A549 (cell line): ENCODE results near the gene PTBP1. TPM values are rescaled to one million over a fixed set of nuclear protein-coding genes. Genes with fewer than 3 reads are reported as not detected.
"Not testable (repeated sequence)": the region's sequence is repeated elsewhere in the genome, so short reads cannot be mapped to it uniquely, and the experiment has no call there.

Experiments used
- ATAC-seq, 2 experiments: fragments of 200-7000 bp in 1 of 2; fragments of >200 bp in 1 of 2; cut with Nextera tagmentation in 1 of 2; cut with Tn5 transposase in 1 of 2; 3 replicates each; pipeline versions ENCODE4 v1.8.0 to v1.9.1; 2018 to 2020; ENCODE audit warnings: mild to moderate bottlenecking in 1 of 2, moderate library complexity in 1 of 2
- CTCF ChIA-PET: fragments of 300-600 bp; sonication (Branson Sonifier 250); formaldehyde crosslinking; extraction: SDS; loops from one replicate; lab custom pipeline; 2021; ENCODE audit warnings: antibody characterized with exemption, inconsistent platforms; lab: Yijun Ruan, JAX
- POLR2A ChIA-PET: fragments of 350-600 bp; formaldehyde crosslinking; extraction: SDS; loops from one replicate; lab custom pipeline; 2021; ENCODE audit warnings: antibody characterized with exemption, inconsistent platforms; lab: Yijun Ruan, JAX
- DNase-seq, 2 experiments: peaks; one replicate each; pipeline versions ENCODE4 v3.0.0 to v3.0.0-alpha.2; 2011 to 2016; ENCODE audit warnings: low read depth in 1 of 2, low spot score in 1 of 2
- FAIRE-seq: peaks from 2 replicates; lab custom pipeline; 2011; peaks lifted over from hg19 to GRCh38; lab: Jason Lieb, UNC
- H3K27ac ChIP-seq, 2 experiments: fragments of >200 bp; sonication (Bioruptor Twin); formaldehyde crosslinking; 3 replicates each; pipeline ENCODE4 v1.5.1; 2016 to 2017
- H3K4me1 ChIP-seq: fragments of >200 bp; sonication (Bioruptor Twin); formaldehyde crosslinking; 3 replicates; pipeline ENCODE4 v1.6.1; 2016
- H3K4me2 ChIP-seq: fragments of >200 bp; sonication (Bioruptor Twin); formaldehyde crosslinking; 3 replicates; pipeline ENCODE4 v1.6.1; 2016
- H3K4me3 ChIP-seq: fragments of >200 bp; sonication (Bioruptor Twin); formaldehyde crosslinking; 3 replicates; pipeline ENCODE4 v1.5.1; 2016
- H3K9me3 ChIP-seq: fragments of >200 bp; sonication (Bioruptor Twin); formaldehyde crosslinking; 3 replicates; pipeline ENCODE4 v1.6.1; 2016
- CEBPB ChIP-seq, 2 experiments: fragments of >200 bp in 1 of 2; sonication (Bioruptor Twin) in 1 of 2; formaldehyde crosslinking in 1 of 2; IDR thresholded peaks; 2 replicates each; pipeline ENCODE4 v1.6.1; 2012 to 2016
- EHMT2 ChIP-seq: fragments of 200-600 bp; sonication (generic); IDR thresholded peaks from 2 replicates; pipeline ENCODE4 v1.6.1; 2016; ENCODE audit warnings: antibody characterized with exemption, low read depth, mild to moderate bottlenecking, moderate library complexity
- EP300 ChIP-seq, 2 experiments: fragments of >200 bp; sonication (Bioruptor Twin); formaldehyde crosslinking; IDR thresholded peaks; 2 replicates in 1 of 2; 3 replicates in 1 of 2; pipeline ENCODE4 v1.6.1; 2016 to 2017
- FOSL2 ChIP-seq, 2 experiments: fragments of 450-650 bp in 1 of 2; fragments of >200 bp in 1 of 2; sonication (Bioruptor Twin) in 1 of 2; formaldehyde crosslinking; IDR thresholded peaks; 2 replicates each; pipeline versions ENCODE4 v1.5.0 to v1.6.1; 2016 to 2020; ENCODE audit warnings: mild to moderate bottlenecking in 1 of 2, moderate library complexity in 1 of 2
- FOXS1 ChIP-seq: fragments of 250-450 bp; sonication (Bioruptor Pico); IDR thresholded peaks from 2 replicates; pipeline ENCODE4 v1.5.0; 2020; ENCODE audit warnings: mild to moderate bottlenecking, moderate library complexity
- GATA3 ChIP-seq: IDR thresholded peaks from 2 replicates; pipeline ENCODE4 v1.6.1; 2012; ENCODE audit warnings: borderline replicate concordance
- HDAC2 ChIP-seq: fragments of 200-600 bp; sonication (generic); IDR thresholded peaks from 2 replicates; pipeline ENCODE4 v1.6.1; 2016
- HMGXB4 ChIP-seq: fragments of 250-450 bp; sonication (Bioruptor Pico); IDR thresholded peaks from 2 replicates; pipeline ENCODE4 v1.5.0; 2021; ENCODE audit warnings: mild to moderate bottlenecking, moderate library complexity, borderline replicate concordance
- HOXB13 ChIP-seq: fragments of 250-450 bp; sonication (Bioruptor Pico); IDR thresholded peaks from 2 replicates; pipeline ENCODE4 v1.5.0; 2020; ENCODE audit warnings: low read depth, mild to moderate bottlenecking, moderate library complexity
- JUN ChIP-seq, 2 experiments: fragments of >200 bp; sonication (Bioruptor Twin); formaldehyde crosslinking; IDR thresholded peaks; 2 replicates in 1 of 2; 3 replicates in 1 of 2; pipeline ENCODE4 v1.6.1; 2016 to 2017
- KDM1A ChIP-seq: fragments of 200-600 bp; sonication (generic); IDR thresholded peaks from 2 replicates; pipeline ENCODE4 v1.6.1; 2016; ENCODE audit warnings: low read depth, mild to moderate bottlenecking
- KDM5A ChIP-seq: fragments of 200-600 bp; sonication (generic); IDR thresholded peaks from 2 replicates; pipeline ENCODE4 v1.6.1; 2016; ENCODE audit warnings: antibody characterized with exemption, mild to moderate bottlenecking
- MAX ChIP-seq: IDR thresholded peaks from 2 replicates; pipeline ENCODE4 v1.6.1; 2012
- MYC ChIP-seq: IDR thresholded peaks from 2 replicates; pipeline ENCODE4 v1.6.1; 2012; ENCODE audit warnings: mild to moderate bottlenecking, inconsistent platforms, low read length, improper control_type of control experiment, borderline replicate concordance
- PBX3 ChIP-seq: IDR thresholded peaks from 2 replicates; pipeline ENCODE4 v1.6.1; 2012
- SMC3 ChIP-seq: fragments of >200 bp; sonication (Bioruptor Twin); formaldehyde crosslinking; IDR thresholded peaks from 3 replicates; pipeline ENCODE4 v1.6.1; 2018; ENCODE audit warnings: inconsistent platforms
- TFCP2L1 ChIP-seq: fragments of 250-450 bp; sonication (Bioruptor Pico); IDR thresholded peaks from 2 replicates; pipeline ENCODE4 v1.5.0; 2021; ENCODE audit warnings: mild to moderate bottlenecking
- ZC3H11A ChIP-seq: fragments of 450-650 bp; IDR thresholded peaks from 2 replicates; pipeline ENCODE4 v1.6.1; 2014; ENCODE audit warnings: antibody characterized with exemption, mild to moderate bottlenecking
- ZFP36 ChIP-seq: fragments of 450-650 bp; IDR thresholded peaks from 2 replicates; pipeline ENCODE4 v1.6.1; 2014; ENCODE audit warnings: borderline replicate concordance; ENCODE audit not compliant: partially characterized antibody
- ZSCAN20 ChIP-seq: fragments of 250-450 bp; sonication (Bioruptor Pico); IDR thresholded peaks from 2 replicates; pipeline ENCODE4 v1.8.0; 2022; ENCODE audit warnings: mild to moderate bottlenecking, moderate library complexity
- WGBS: methylation state at CpG from one replicate; pipeline ENCODE4 v1.1.6; 2017; ENCODE audit errors: missing lambda C conversion rate; 5-methylcytosine and 5-hydroxymethylcytosine counted together
- polyA plus RNA-seq, 4 experiments: library from polyadenylated mRNA; depleted of rRNA in 3 of 4; stranded (reverse); fragments of >200 nt; fragmentation: RNase III in 1 of 4; extraction: RNeasy Plus Mini Kit Qiagen cat#74134 plus additional on column Dnase treatment in 1 of 4; gene quantifications; 2 replicates in 3 of 4; 3 replicates in 1 of 4; pipeline ENCODE4 v1.2.3, GENCODE V29; 2011 to 2017

Gene PTBP1
- polyA plus RNA-seq, 2 of the 4 experiments (the other 2 are of a cell fraction), result 144 to 264 TPM

- FAIRE-seq (no peak), ATAC-seq (no peak), DNase-seq (no peak)
- peak; percentile 66 for TF ChIP-seq ZFP36
- TF ChIP-seq ZC3H11A, result no peak
- no peaks in the 10 kb centered on the region for H3K9me3 ChIP-seq
- H3K4me3 ChIP-seq, result no peak overlapping the region
- 56% methylated on average over 7 of the region's 12 CpGs for WGBS
- ChIA-PET CTCF (interaction anchor here (1.1 to 1.7 kb wide), 2 partner anchors 10 to 225 kb away, joined by 3 to 4 read pairs; partner anchors contain the start of gene CFD), POLR2A (no interaction called here)
- H3K4me1 ChIP-seq, result peaks cover 17% of the 10 kb centered on the region
- H3K27ac ChIP-seq, result peak overlapping the region in 1 of 2 experiments; percentile 49; a peak in 3 of 6 replicates
- no peak overlapping the region for H3K4me2 ChIP-seq
These were observed 51.2 kb downstream of the PTBP1 start for GRCh38 chr19:848386-848921.

GRCh38 chr19:849195-849594 is 51.9 kb downstream of the PTBP1 start:
- not testable (repeated sequence) for H3K9me3 ChIP-seq, DNase-seq, FAIRE-seq, H3K4me2 ChIP-seq, ATAC-seq, H3K4me3 ChIP-seq
- ChIA-PET CTCF (interaction anchor here (0.5 to 1.7 kb wide), 5 partner anchors 10 to 225 kb away, joined by 3 to 4 read pairs (median 3); partner anchors contain the start of gene CFD), POLR2A (interaction anchor here (0.7 kb wide), 1 partner anchor 417 kb away, joined by 3 read pairs; no protein-coding TSS in a partner anchor)
- H3K27ac ChIP-seq, result peak overlapping the region in 1 of 2 experiments; percentile 49; a peak in 3 of 6 replicates
- H3K4me1 ChIP-seq, result peaks cover 12% of the 10 kb centered on the region
- 77% methylated on average over 8 of the region's 8 CpGs for WGBS

- CTCF ChIA-PET, result interaction anchor here (0.6 to 1.2 kb wide), 5 partner anchors 9 to 81 kb away, joined by 3 to 4 read pairs (median 3); partner anchors contain the start of gene CFD
- H3K27ac ChIP-seq, result peak overlapping the region; percentile 89
- 18% methylated on average over 10 of the region's 28 CpGs for whole genome bisulfite sequencing
- TF ChIP-seq MAX, result 0 out of 2 replicates have a peak, but pooled peaks have one; percentile 27
- TF ChIP-seq HOXB13 (CRISPR knock-in tag), result no peak
- 0 out of 2 replicates have a peak, but pooled peaks have one; percentile 37 for TF ChIP-seq GATA3
- TF ChIP-seq TFCP2L1 (CRISPR knock-in tag), result no peak
- TF ChIP-seq EHMT2, result no peak
- 0 out of 2 replicates have a peak, but pooled peaks have one; percentile 55 for TF ChIP-seq MYC
- TF ChIP-seq JUN (IDR thresholded peaks at IDR 0.05), result 0 out of 5 replicates have a peak, but pooled peaks of 1 of the 2 experiments have one; percentile 20
- TF ChIP-seq CEBPB (IDR thresholded peaks at IDR 0.05), result peak; percentile 24 to 87; a peak in 2 of 4 replicates
- TF ChIP-seq, all 56 proteins: peak for 5
- H3K4me2 ChIP-seq, result peak overlapping the region; percentile 87
- DNase-seq (peak; percentile 76 to 92), ATAC-seq (peak; percentile 86 to 88), FAIRE-seq (no peak)
- H3K4me1 ChIP-seq, result peaks cover 12% of the 10 kb centered on the region
- POLR2A ChIA-PET, result no interaction called here
- peak overlapping the region; percentile 21; the same call in 1 of the 3 replicates for H3K4me3 ChIP-seq
- H3K9me3 ChIP-seq, result no peaks in the 10 kb centered on the region
These were observed 53.1 kb downstream of the PTBP1 start for GRCh38 chr19:850221-850978.

- no peak for TF ChIP-seq EP300 (IDR thresholded peaks at IDR 0.05)
- TF ChIP-seq KDM1A, result no peak
- TF ChIP-seq HOXB13 (CRISPR knock-in tag), result no peak
- TF ChIP-seq SMC3, result no peak
- TF ChIP-seq FOSL2 (IDR thresholded peaks at IDR 0.05), result no peak
- TF ChIP-seq FOSL2 (CRISPR knock-in tag; IDR thresholded peaks at IDR 0.05), result no peak
- TF ChIP-seq JUN (IDR thresholded peaks at IDR 0.05), result no peak
- no peak for TF ChIP-seq TFCP2L1 (CRISPR knock-in tag)
- TF ChIP-seq HMGXB4 (CRISPR knock-in tag), result no peak
- TF ChIP-seq ZFP36, result no peak
- no peak for TF ChIP-seq FOXS1 (CRISPR knock-in tag)
- no peak for TF ChIP-seq PBX3
- TF ChIP-seq ZSCAN20 (CRISPR knock-in tag), result no peak
- TF ChIP-seq KDM5A, result no peak
- no peak for TF ChIP-seq HDAC2
- Histone ChIP-seq H3K9me3 (no peaks in the 10 kb centered on the region), H3K4me1 (peaks cover 12% of the 10 kb centered on the region), H3K4me2 (peak overlapping the region; percentile 87), H3K4me3 (peak overlapping the region; percentile 21; the same call in 1 of the 3 replicates), H3K27ac (peak overlapping the region; percentile 89)
- FAIRE-seq (no peak), DNase-seq (no peak), ATAC-seq (no peak)
- CTCF ChIA-PET, result interaction anchor here (0.6 to 1.2 kb wide), 4 partner anchors 8 to 81 kb away, joined by 3 to 4 read pairs (median 3); partner anchors contain the start of gene CFD
- POLR2A ChIA-PET, result no interaction called here
- WGBS, result no CpG with 5 or more reads among the region's 13 CpGs
These were observed 53.7 kb downstream of the PTBP1 start for GRCh38 chr19:850979-851335.
